ENCODE results near the gene INS. TPM values are rescaled to one million over a fixed set of nuclear protein-coding genes. Genes with fewer than 3 reads are reported as not detected.
A peak's percentile ranks its signal among the peaks of the same experiment; 100 is the strongest.

INS gene
- total RNA-seq, 4 donors from 2014 or later: not detected

- Histone ChIP-seq H3K4me1 (peaks cover 0 to 24% (median 0%) of the 10 kb centered on the region in 4 donors), H3K27ac (no peak overlapping the region), H3K4me3 (no peak overlapping the region), H3K36me3 (no peaks in the 10 kb centered on the region), H3K9me3 (no peaks in the 10 kb centered on the region), H3K27me3 (no peaks in the 10 kb centered on the region)
- TF ChIP-seq POLR2A (IDR thresholded peaks at IDR 0.05): no peak
- TF ChIP-seq CTCF (IDR thresholded peaks at IDR 0.05): no peak
- DNase-seq: peak in 1 of 3 donors; percentile 44
These were observed 39.5 kb upstream of the INS start for GRCh38 chr11:2200536-2200935.

- no peak for DNase-seq
- no peak overlapping the region for H3K27ac ChIP-seq
- H3K36me3 ChIP-seq: no peaks in the 10 kb centered on the region
- TF ChIP-seq POLR2A (IDR thresholded peaks at IDR 0.05) (no peak), CTCF (IDR thresholded peaks at IDR 0.05) (no peak)
- no peak overlapping the region for H3K4me3 ChIP-seq
- no peaks in the 10 kb centered on the region for H3K9me3 ChIP-seq
- peaks cover 0 to 24% (median 0%) of the 10 kb centered on the region in 4 donors for H3K4me1 ChIP-seq
- H3K27me3 ChIP-seq: no peaks in the 10 kb centered on the region
These were observed 38.7 kb upstream of the INS start for GRCh38 chr11:2199466-2200341.

- Histone ChIP-seq H3K27me3 (no peaks in the 10 kb centered on the region), H3K36me3 (no peaks in the 10 kb centered on the region), H3K9me3 (no peaks in the 10 kb centered on the region), H3K4me3 (no peak overlapping the region), H3K4me1 (peaks cover 0 to 21% (median 0%) of the 10 kb centered on the region in 4 donors), H3K27ac (no peak overlapping the region)
- no peak for DNase-seq
- TF ChIP-seq POLR2A (IDR thresholded peaks at IDR 0.05): no peak
- no peak for TF ChIP-seq CTCF (IDR thresholded peaks at IDR 0.05)
These were observed 37.8 kb upstream of the INS start for GRCh38 chr11:2198621-2199365.

GRCh38 chr11:2197771-2198520, 36.9 kb upstream of the INS start:
- TF ChIP-seq POLR2A (IDR thresholded peaks at IDR 0.05) (no peak), CTCF (IDR thresholded peaks at IDR 0.05) (no peak)
- H3K4me3 ChIP-seq: no peak overlapping the region
- peaks cover 0 to 12% (median 0%) of the 10 kb centered on the region in 4 donors for H3K4me1 ChIP-seq
- no peaks in the 10 kb centered on the region for H3K27me3 ChIP-seq
- H3K9me3 ChIP-seq: no peaks in the 10 kb centered on the region
- H3K27ac ChIP-seq: no peak overlapping the region
- no peak for DNase-seq
- H3K36me3 ChIP-seq: no peaks in the 10 kb centered on the region

- Histone ChIP-seq H3K4me3 (no peak overlapping the region), H3K4me1 (peaks cover 0 to 4% (median 0%) of the 10 kb centered on the region in 4 donors), H3K36me3 (no peaks in the 10 kb centered on the region), H3K27me3 (no peaks in the 10 kb centered on the region), H3K9me3 (no peaks in the 10 kb centered on the region), H3K27ac (no peak overlapping the region)
- DNase-seq: peak; percentile 66 to 88 (median 87)
- TF ChIP-seq CTCF (IDR thresholded peaks at IDR 0.05) (peak; percentile 61 to 93 (median 84)), POLR2A (IDR thresholded peaks at IDR 0.05) (no peak)
These were observed 36.2 kb upstream of the INS start for GRCh38 chr11:2196970-2197770.

Measured in Peyer's patch (tissue), 4 donors.